Activated T-helper 2 cell treated with anti-CD3 and anti-CD28 coated beads, Interferon-gamma antibody, Interleukin-2, Interleukin-4, amounts not matched to agents 10 μg/mL and 5 μg/mL and 100 μg/mL, durations not matched to agents 14 hours and 24 hours and 36 hours (primary cell): ENCODE data around the gene NNMT. TPM values are rescaled to one million over a fixed set of nuclear protein-coding genes. Genes with fewer than 3 reads are reported as not detected.

Experiments
- DNase-seq: peaks from one replicate; pipeline ENCODE4 v3.0.0; 2021; ENCODE audit warnings: low spot score
- H3K27ac Mint-ChIP-seq: one replicate; pipeline ENCODE4 v1.8.0; 2021; ENCODE audit warnings: mixed read lengths
- H3K27me3 Mint-ChIP-seq: one replicate; pipeline ENCODE4 v1.8.0; 2021; ENCODE audit warnings: low read depth, mixed read lengths
- H3K36me3 Mint-ChIP-seq: one replicate; pipeline ENCODE4 v1.8.0; 2021; ENCODE audit warnings: low read depth, mixed read lengths
- H3K4me1 Mint-ChIP-seq: one replicate; pipeline ENCODE4 v1.8.0; 2021; ENCODE audit warnings: low read depth, mixed read lengths
- H3K4me3 Mint-ChIP-seq: one replicate; pipeline ENCODE4 v1.8.0; 2021; ENCODE audit warnings: low read depth, mild to moderate bottlenecking, moderate library complexity, mixed read lengths
- H3K9me3 Mint-ChIP-seq: one replicate; pipeline ENCODE4 v1.8.0; 2021; ENCODE audit warnings: mixed read lengths
- intact Hi-C: fragments of 100-400 bp; cut with micrococcal nuclease; formaldehyde crosslinking; loops from one replicate; pipeline ENCODE4 v1.15.1; 2023
- total RNA-seq: library from RNA; stranded (reverse); gene quantifications from 2 replicates; pipeline ENCODE4 v1.2.3, GENCODE V29; 2022

NNMT gene
- total RNA-seq, 1 donor from 2014 or later, result not detected

GRCh38 chr11:114257621-114258558, 38.3 kb upstream of the NNMT start:
- H3K36me3 Mint-ChIP-seq, result no peaks in the 10 kb centered on the region
- no peaks in the 10 kb centered on the region for H3K9me3 Mint-ChIP-seq
- H3K27me3 Mint-ChIP-seq, result no peaks in the 10 kb centered on the region
- H3K4me3 Mint-ChIP-seq, result no peak overlapping the region
- no peak overlapping the region for H3K27ac Mint-ChIP-seq
- H3K4me1 Mint-ChIP-seq, result no peaks in the 10 kb centered on the region
- intact Hi-C loops, result no loop called here
- no peak for DNase-seq

DNA sequence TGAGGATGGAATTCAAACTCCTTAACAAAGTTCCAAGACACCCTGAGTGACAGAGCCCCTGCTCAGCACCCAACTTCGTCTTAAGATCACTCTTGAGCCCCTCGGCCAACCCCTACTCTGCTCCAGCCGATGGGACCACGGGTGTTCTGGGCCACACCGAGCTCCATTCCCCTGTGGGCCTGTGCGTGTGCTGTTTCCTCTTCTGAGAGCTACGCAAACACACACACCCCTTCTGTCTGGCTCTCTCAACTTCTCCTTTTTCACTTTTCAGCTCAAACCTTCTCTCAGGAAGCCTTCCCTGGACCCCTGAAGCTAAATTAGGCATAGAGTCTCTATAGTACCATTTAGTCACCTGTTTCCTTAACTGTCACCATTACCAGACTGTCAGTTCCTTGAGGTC, 37.5 kb upstream of the NNMT start:
- intact Hi-C loops, result no loop called here
- Mint-ChIP-seq H3K27me3 (no peaks in the 10 kb centered on the region), H3K4me3 (no peak overlapping the region), H3K4me1 (no peaks in the 10 kb centered on the region), H3K27ac (no peak overlapping the region), H3K36me3 (no peaks in the 10 kb centered on the region), H3K9me3 (no peaks in the 10 kb centered on the region)
- no peak for DNase-seq

DNA sequence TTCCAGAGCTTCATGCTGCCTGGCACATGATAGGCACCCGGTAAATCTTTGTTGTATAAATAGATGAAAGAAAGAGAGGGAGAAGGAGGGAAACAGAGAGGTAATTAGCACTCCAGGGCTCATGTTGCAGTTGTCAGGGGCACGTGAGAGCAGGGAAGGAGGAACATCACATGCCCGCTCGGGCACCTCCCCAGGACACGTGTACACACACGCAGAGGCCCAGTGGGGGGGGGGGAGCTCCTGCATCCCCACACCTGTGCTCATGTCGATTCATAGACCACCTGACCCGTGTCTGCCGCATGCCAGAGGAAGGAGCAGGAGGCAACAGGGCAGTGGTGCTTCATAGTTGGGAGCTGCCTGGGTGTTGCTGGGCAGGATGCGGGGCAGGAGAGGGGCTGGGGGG, 37.1 kb upstream of the NNMT start:
- no peak for DNase-seq
- no peaks in the 10 kb centered on the region for H3K27me3 Mint-ChIP-seq
- H3K9me3 Mint-ChIP-seq, result no peaks in the 10 kb centered on the region
- no peak overlapping the region for H3K4me3 Mint-ChIP-seq
- intact Hi-C loops, result no loop called here
- no peak overlapping the region for H3K27ac Mint-ChIP-seq
- no peaks in the 10 kb centered on the region for H3K36me3 Mint-ChIP-seq
- no peaks in the 10 kb centered on the region for H3K4me1 Mint-ChIP-seq

GRCh38 chr11:114259551-114259983, 36.6 kb upstream of the NNMT start:
- Mint-ChIP-seq H3K9me3 (no peaks in the 10 kb centered on the region), H3K27ac (no peak overlapping the region), H3K4me3 (no peak overlapping the region), H3K36me3 (no peaks in the 10 kb centered on the region), H3K4me1 (no peaks in the 10 kb centered on the region), H3K27me3 (no peaks in the 10 kb centered on the region)
- intact Hi-C loops, result no loop called here
- no peak for DNase-seq

- Mint-ChIP-seq H3K27ac (no peak overlapping the region), H3K4me1 (no peaks in the 10 kb centered on the region), H3K4me3 (no peak overlapping the region), H3K27me3 (no peaks in the 10 kb centered on the region), H3K9me3 (no peaks in the 10 kb centered on the region), H3K36me3 (no peaks in the 10 kb centered on the region)
- intact Hi-C loops, result loop anchor here (2.0 kb wide), 1 partner anchor 363 kb away; no protein-coding TSS in a partner anchor
- no peak for DNase-seq
These were observed 36.1 kb upstream of the NNMT start for GRCh38 chr11:114260077-114260476.

DNA sequence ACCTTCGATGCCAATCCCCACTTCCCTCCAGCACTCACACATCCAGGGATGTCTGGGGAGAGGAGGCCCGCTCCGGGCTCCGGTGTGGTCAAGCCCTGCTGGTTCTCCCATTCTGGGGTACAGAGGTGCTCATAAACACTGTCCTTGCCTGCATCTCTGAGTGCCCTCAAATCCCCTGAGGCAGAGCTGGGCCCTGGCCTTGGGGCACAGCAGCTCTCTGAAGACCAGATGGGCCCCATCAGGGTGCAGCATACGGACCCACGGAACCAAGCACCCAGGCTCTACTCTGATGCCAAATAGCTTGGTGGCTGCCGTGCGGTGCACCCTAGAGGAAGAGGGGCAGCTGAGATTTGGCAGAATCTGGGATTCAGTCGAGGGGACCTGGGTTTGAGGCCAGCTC, 35.7 kb upstream of the NNMT start:
- intact Hi-C loops, result loop anchor here (2.0 kb wide), 1 partner anchor 364 kb away; no protein-coding TSS in a partner anchor
- Mint-ChIP-seq H3K4me1 (no peaks in the 10 kb centered on the region), H3K9me3 (no peaks in the 10 kb centered on the region), H3K27me3 (no peaks in the 10 kb centered on the region), H3K36me3 (no peaks in the 10 kb centered on the region), H3K4me3 (no peak overlapping the region), H3K27ac (no peak overlapping the region)
- DNase-seq, result no peak

DNA sequence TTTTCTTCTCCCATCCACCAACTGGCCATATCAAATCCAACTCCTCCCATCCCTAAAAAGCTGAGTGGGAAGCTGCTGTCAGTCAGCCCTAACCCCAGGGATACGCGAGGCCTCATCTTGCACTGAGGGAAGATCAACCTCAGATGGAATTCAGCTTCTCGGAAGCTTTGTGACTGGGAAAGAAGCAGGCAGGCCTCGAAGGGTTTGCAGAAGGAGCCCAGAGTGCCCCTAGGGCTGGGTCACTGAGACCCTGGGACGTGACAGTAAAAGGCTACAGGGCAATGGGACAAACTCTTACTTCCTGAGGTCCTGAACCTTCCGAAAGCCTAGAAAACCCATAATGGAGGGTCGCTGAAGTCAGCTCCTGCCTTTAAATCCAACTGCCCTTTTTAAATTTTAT, 34.4 kb upstream of the NNMT start:
- Mint-ChIP-seq H3K36me3 (no peaks in the 10 kb centered on the region), H3K4me1 (no peaks in the 10 kb centered on the region), H3K27me3 (peaks cover 2% of the 10 kb centered on the region), H3K9me3 (no peaks in the 10 kb centered on the region), H3K4me3 (no peak overlapping the region), H3K27ac (no peak overlapping the region)
- intact Hi-C loops, result loop anchor here (1.0 to 2.0 kb wide), 3 partner anchors 225 to 365 kb away; no protein-coding TSS in a partner anchor
- no peak for DNase-seq

- Mint-ChIP-seq H3K27ac (no peak overlapping the region), H3K27me3 (peaks cover 7% of the 10 kb centered on the region), H3K4me3 (no peak overlapping the region), H3K9me3 (no peaks in the 10 kb centered on the region), H3K4me1 (no peaks in the 10 kb centered on the region), H3K36me3 (no peaks in the 10 kb centered on the region)
- DNase-seq, result no peak
- intact Hi-C loops, result no loop called here
These were observed 33.3 kb upstream of the NNMT start for GRCh38 chr11:114262681-114263512.

GRCh38 chr11:114263513-114264170, 32.6 kb upstream of the NNMT start:
- Mint-ChIP-seq H3K27me3 (peaks cover 7% of the 10 kb centered on the region), H3K4me1 (no peaks in the 10 kb centered on the region), H3K4me3 (no peak overlapping the region), H3K9me3 (no peaks in the 10 kb centered on the region), H3K36me3 (no peaks in the 10 kb centered on the region), H3K27ac (no peak overlapping the region)
- intact Hi-C loops, result no loop called here
- no peak for DNase-seq

- Mint-ChIP-seq H3K4me1 (no peaks in the 10 kb centered on the region), H3K9me3 (no peaks in the 10 kb centered on the region), H3K27ac (no peak overlapping the region), H3K36me3 (no peaks in the 10 kb centered on the region), H3K4me3 (no peak overlapping the region), H3K27me3 (peaks cover 8% of the 10 kb centered on the region)
- intact Hi-C loops, result no loop called here
- DNase-seq, result no peak
These were observed 31.8 kb upstream of the NNMT start for GRCh38 chr11:114264381-114264780.

DNA sequence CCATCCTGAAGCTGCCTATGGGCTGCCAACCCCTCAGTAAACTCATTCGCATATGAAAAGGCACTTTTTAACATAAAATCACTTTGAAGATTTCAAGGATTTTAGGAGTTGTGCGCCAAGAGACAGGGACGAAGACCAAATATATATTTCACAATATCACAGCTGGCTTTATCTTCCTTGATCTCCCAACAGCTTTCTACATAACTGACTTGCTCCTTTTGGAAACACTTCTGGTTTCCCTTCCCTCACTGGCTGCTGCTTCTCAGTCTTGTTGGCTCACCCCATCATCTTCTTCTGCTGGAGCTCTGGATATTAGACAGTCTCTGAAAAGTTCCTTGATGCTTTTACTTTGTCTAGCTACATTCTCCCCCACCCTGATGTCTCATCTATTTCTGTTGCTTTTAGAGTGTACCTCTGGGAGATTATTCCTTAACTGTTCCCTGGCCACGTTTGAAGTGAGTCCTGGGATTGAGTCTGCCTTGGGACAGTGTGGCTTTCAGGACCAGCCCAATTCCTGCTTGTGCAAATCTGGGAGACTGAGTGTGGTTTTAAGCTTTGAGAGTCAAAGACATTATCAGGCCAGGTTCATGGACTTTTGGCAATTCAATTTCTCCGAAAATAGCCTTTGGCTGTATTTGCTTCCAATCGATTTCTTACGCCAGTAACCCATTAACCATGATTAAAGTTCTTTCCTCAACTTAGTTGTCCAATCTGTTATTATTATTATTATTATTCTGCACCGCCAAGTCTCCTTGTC, 30.9 kb upstream of the NNMT start:
- Mint-ChIP-seq H3K27ac (no peak overlapping the region), H3K4me1 (no peaks in the 10 kb centered on the region), H3K27me3 (peaks cover 11% of the 10 kb centered on the region), H3K9me3 (no peaks in the 10 kb centered on the region), H3K4me3 (no peak overlapping the region), H3K36me3 (no peaks in the 10 kb centered on the region)
- intact Hi-C loops, result no loop called here
- no peak for DNase-seq

DNA sequence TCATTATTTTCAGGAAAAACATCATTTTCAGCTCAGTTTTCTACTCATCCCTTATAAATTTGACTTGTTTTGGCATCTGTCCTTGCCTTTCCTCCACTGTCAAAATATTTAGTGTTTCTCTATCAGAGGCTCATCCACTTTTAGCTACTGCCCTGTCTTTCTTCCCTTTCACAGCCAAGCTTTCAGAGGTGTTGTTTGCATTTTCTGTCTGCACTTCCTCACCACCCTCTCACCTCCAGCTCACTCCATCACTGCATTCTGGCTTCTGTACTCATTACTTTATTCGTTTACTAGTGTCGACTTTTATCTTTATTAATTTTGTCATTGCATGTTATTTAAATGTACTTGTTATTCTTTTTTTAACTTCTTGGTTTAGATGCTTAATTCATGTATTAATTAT, 26.7 kb upstream of the NNMT start:
- peaks cover 25% of the 10 kb centered on the region for H3K27me3 Mint-ChIP-seq
- no peak overlapping the region for H3K27ac Mint-ChIP-seq
- no peak overlapping the region for H3K4me3 Mint-ChIP-seq
- H3K9me3 Mint-ChIP-seq, result no peaks in the 10 kb centered on the region
- no peak for DNase-seq
- no peaks in the 10 kb centered on the region for H3K4me1 Mint-ChIP-seq
- intact Hi-C loops, result no loop called here
- H3K36me3 Mint-ChIP-seq, result no peaks in the 10 kb centered on the region
